HG02970 (cell line): Measurements from ENCODE around the gene KCNJ10.

Experiments
- ATAC-seq: cut with Tn5 transposase; IDR thresholded peaks from one replicate; pipeline ENCODE4 v1.9.1; 2021; ENCODE audit warnings: mild to moderate bottlenecking, moderate library complexity, moderate number of reproducible peaks; ENCODE audit not compliant: unreplicated experiment, low FRiP score

KCNJ10 gene

GRCh38 chr1:159974350-159974965 lies 95.5 kb downstream of the KCNJ10 start:
- no peak for ATAC-seq

- ATAC-seq: no peak
Observed at GRCh38 chr1:159973350-159973940, 96.5 kb downstream of the KCNJ10 start.

GRCh38 chr1:159972443-159973205 lies 97.3 kb downstream of the KCNJ10 start:
- no peak for ATAC-seq

GRCh38 chr1:159970932-159971342 lies 99.0 kb downstream of the KCNJ10 start:
- ATAC-seq: no peak

GRCh38 chr1:159968901-159969300 lies 101.1 kb downstream of the KCNJ10 start:
- no peak for ATAC-seq

GRCh38 chr1:159965263-159965662 lies 104.7 kb downstream of the KCNJ10 start:
- no peak for ATAC-seq

- ATAC-seq: no peak
Observed at GRCh38 chr1:159964144-159964543, 105.8 kb downstream of the KCNJ10 start.

- ATAC-seq: no peak
Observed at GRCh38 chr1:159962176-159962575, 107.8 kb downstream of the KCNJ10 start.

GRCh38 chr1:159961636-159962035 lies 108.3 kb downstream of the KCNJ10 start:
- no peak for ATAC-seq

GRCh38 chr1:159960721-159961381 lies 109.1 kb downstream of the KCNJ10 start:
- no peak for ATAC-seq

GRCh38 chr1:159959451-159959850 lies 110.5 kb downstream of the KCNJ10 start:
- ATAC-seq: no peak

GRCh38 chr1:159958719-159959380 lies 111.1 kb downstream of the KCNJ10 start:
- ATAC-seq: no peak

GRCh38 chr1:159957824-159958268 lies 112.1 kb downstream of the KCNJ10 start:
- ATAC-seq: no peak

GRCh38 chr1:159955456-159955855 lies 114.5 kb downstream of the KCNJ10 start:
- ATAC-seq: no peak

GRCh38 chr1:159953536-159954515 lies 116.1 kb downstream of the KCNJ10 start, which contains the start of gene SLAMF9:
Gene SLAMF9 (minus strand): TSS chr1:159954237. CDS start chr1:159954137, 100 bp downstream.
- no peak for ATAC-seq

- no peak for ATAC-seq
Observed at GRCh38 chr1:159952932-159953331, 117.0 kb downstream of the KCNJ10 start.

GRCh38 chr1:159951551-159951950 lies 118.4 kb downstream of the KCNJ10 start:
- ATAC-seq: no peak

GRCh38 chr1:159951016-159951415 lies 118.9 kb downstream of the KCNJ10 start:
- ATAC-seq: no peak

- no peak for ATAC-seq
Observed at GRCh38 chr1:159949981-159950381, 120.0 kb downstream of the KCNJ10 start.
